ENCODE data around the gene UBD.

The UBD gene

DNA sequence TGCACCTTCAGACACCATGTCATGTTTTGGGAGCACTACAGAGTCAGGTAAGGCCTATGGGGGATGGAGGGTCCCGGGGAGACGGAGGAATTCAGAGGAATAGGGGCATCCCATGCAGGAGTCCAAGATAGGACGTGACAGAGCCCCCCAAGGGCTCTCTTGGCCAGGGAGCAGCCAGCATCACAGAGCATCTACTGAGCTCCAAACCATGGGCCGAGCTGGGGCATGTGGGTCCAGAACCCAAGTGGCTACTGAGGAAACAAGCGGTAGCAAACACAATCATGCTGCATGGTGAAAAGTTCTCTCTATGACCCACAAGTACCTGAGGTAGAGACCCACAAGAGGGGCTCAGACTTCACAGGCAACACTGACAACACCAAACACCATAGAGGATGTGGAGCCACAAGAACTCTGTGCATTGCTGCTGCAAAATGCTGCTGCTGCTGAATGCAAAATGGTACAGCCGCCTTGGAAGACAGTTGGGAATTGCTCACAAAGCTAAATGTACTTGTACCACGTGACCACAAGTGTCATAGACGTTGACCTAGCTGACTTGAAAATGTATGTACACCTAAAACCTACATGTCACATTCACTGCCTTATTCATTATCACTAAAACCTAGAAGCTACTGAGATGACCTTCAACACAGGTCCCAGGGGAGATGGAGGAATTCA lies 38.4 kb downstream of the UBD start:
- DNase-seq, result no peak

DNA sequence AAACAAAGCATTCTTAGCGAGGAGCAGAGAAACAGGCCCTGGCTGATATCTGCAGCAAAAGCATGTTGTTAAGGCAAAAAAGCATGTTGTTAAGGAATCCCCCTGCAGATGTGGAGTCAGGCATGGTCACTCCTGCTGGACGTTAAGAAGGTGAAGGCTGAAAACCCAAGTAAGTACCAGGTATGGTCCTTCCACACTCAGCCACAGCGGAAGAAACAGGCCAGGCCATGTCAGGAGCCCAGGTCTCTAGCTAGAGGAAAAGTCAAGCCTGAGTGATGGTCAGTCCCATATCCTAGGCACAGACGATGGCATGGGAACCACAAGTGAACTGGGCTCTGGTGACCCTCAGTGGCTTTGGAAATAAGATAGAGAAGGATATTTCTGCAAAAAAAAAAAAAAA lies 39.3 kb downstream of the UBD start:
- DNase-seq, result no peak

- DNase-seq, result no peak
Observed at GRCh38 chr6:29519291-29520010, 40.1 kb downstream of the UBD start.

DNA sequence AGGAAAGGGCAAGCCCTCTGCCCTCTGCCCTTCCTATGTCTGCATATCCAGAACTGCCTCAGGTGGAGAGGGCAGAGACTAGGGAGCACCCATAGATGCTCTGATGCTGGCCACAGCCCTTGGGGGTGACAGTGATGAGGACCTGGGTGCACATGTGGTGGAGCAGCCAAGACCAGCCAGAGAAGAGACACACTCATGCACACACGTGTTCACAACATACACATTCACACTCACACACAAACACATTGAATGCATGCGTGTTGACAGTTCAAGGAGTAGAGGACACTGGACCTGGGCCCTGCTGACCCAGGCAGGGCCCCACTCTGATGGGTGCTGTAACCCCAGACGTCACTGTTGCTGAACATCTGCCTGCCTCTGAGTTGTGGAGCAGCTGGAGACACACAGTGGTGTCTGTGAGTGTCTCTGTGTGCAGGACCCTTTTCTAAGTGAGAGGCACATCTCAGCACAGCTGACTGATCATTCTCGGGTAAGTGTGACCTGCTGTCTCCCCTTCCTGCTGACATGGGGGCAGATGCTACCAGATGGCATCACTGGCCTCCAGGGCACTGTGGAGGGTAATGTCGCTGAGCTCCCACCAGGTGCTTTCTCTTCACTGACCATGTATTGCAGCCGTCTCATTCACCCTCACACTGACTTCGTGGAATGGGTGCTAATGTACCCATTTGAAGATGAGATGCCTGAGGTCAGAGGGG lies 41.6 kb downstream of the UBD start:
- DNase-seq, result no peak

- no peak for DNase-seq
Observed at GRCh38 chr6:29517245-29517644, 42.3 kb downstream of the UBD start.

DNA sequence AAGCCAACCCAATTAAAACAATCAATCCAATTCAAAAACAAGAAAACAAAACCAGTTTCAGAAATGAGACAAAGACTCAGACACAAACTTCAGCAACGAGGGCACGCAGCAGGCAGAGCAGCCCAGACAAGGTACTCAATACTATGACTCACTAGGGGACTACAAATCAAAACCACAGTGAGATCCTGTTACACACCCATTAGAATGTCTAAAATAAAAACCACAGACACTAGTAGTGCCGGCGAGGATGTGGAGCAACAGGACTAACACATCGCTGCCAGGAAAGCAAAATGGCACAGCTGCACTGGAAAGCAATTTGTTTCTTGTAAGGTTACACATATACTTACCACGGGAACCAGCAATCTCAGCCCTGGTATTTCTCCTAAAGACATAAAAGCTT lies 43.4 kb downstream of the UBD start:
- no peak for DNase-seq

DNA sequence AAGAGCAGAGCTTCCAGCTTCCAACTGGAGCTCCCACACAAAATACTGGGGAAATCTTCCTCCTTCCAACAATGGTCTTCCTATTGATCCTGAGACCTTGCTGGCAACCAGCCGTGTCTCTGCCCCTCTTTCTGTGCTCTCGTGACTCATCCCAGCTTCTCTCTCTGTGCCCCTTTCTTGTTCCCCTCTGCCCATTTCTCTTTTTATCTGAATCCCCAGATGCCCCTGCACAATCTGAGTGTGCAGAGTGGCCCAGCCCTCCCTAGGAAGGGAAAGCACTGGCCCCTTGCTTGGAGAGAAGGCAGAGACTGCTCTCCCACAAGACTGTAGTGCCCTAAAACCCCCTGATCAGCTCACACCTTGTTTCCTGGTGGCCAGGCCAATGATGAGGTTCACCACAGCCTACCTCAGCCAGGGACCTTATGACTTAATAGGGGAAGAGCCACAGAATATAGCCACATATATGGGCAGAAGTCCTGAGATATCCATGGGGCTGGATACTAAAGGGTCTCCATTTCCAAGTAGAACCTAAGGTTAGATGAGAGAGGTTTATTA lies 48.7 kb downstream of the UBD start:
- DNase-seq, result no peak

- DNase-seq, result no peak
Observed at GRCh38 chr6:29510202-29510601, 49.3 kb downstream of the UBD start.

DNA sequence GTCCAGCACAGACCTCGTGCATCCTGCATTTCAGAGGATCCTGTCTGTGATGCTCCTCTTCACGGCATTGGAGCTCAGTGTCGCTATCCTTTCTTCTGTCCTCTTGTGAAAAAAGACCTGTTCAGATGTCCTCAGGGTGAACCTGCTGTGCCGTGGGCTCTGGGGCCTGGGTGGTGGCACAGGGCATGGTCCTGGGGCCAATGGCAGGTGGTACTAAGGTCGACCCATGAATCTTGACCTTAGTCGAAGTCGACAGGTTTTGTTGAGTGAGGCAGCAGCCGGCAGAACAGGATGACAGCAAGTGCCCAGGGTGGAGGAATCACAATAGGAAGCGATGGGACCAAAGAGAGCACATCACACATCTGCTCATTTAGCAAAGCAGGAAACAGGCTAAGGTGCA lies 49.8 kb downstream of the UBD start:
- no peak for DNase-seq

DNA sequence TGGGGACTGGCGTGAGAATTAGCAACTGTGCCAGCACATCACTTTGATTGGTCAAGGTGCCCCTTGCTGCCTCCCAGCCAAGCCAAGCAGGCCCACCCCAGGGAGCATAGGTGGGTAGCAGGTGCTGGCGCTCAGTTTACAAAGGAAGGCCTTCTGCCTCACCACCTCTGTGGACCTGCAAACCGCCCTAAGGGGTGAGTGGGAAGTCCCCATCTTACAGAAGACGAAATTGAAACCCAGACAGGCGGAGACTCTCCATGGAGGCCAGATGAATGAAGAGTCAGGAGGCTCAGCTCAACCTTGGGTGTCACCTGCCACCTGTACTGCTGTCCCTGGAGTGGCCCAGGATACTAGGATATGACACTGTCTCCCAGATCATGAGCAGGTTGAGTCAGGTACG lies 50.3 kb downstream of the UBD start:
- no peak for DNase-seq

DNA sequence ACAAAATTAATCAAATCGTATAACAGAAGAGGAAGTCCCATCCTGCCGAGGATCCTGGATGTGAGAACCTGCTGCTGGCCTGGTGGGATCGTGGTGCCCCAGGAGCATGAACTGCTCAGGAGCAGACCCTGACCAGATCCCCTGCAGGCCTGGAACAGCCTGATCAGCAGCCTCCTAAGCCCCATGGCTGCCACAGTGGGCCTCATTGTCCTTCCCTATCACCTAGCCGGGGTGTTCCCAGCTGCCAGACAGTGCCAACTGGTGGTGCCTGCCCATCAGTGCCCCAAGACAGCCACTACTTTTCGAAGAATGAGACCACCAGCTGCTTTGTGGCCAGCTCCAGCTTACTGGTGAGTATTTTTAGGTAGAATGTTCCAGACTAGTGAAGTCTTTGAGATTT lies 52.2 kb downstream of the UBD start:
- no peak for DNase-seq

DNA sequence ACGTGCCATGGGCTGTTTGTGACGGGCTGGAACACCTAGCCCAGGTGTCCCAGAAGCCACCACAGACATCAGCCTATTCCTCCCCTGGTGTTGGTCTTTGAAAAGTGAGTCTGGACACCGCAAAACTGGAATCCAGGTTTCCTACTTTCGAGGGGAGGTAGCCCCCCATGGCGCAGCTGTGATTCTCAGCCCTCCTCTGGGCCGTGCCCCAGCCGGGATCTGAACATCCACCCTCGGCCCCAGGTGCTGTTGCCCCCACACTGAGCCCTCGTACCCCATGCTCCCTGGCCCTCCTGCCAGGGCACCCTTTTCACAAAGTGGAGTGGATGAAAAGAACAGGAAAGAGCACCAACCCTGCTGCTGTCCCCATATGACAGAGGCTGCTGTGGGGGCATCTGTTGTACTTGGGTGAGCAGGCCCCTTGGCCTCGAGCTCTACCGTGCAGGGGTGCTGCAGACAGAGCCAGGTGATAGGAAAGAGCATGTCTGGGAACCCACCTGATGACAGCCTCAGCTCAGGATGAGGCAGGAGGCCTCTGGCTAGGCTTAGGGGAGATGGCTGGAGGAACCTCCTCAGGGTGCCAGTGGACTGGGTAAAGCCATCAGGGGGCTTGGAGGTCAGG lies 53.0 kb downstream of the UBD start:
- no peak for DNase-seq

DNA sequence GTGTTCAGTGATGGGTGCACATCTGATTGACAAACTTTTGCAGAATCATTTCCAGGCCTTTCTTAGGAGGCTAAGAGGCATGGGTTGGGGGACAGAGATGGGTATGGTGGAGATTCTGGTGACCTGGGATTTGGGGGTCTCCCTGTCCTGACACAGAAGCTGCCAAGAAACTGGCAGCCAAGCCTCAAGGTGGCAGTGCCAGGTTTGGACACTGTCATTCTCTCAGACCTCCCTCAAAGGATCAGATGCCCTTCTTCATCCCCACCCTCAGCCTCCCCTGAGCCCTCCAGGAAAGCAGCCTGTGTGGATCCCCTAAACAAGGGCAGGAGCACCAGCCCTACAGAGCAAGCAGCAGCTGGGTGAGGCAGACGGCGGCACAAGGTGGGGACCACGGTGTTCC lies 53.7 kb downstream of the UBD start:
- DNase-seq, result no peak

All from NCI-H510A treated with DMSO at 0.1 percent for 48 hours (cell line).